ENCODE results near the gene ZNF526.

The ZNF526 gene

DNA sequence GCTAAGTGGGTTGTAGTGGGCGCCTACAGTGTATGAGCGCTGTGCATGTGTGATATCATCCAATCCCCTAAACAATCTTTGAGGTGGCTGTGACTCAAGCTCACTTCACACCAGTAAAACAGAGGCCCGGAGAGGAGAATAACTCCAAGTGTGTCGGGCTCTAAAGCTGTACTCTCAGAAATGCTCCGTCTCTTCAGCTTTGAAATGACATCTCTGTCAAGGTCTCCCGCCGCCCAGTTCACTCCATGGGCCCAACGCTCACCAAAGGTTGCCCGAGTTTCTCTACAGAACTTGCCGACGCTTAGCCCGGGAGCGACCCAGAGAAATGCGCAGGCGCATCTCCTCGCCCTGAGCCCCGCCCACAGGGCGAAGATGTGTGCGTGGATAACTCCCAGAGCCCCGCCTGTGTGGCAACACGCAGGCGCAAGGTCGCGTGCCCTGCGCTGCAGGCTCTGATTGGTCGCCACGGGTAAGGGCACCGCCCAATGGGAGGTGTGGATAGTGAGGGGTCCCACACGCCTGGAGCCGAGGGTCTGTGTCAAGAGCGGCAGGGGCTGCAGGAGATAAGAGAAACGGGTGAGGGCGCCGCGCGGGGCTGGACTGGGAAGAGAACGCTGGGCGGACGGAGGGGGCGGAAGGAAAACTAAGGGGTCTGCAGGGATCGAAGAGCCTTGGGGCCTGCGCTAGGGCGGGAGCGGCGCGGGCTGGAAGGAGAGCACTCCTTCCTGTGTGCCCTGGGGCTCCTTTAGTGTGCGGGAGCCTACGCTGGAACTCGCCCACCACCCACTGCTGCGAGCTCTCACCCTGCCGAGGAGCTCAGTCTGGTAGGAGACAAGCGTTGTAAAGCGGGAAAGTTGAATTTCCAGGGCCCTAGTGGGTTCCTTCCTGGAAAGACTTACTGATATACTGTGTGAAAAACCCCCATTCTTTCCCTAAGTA is at the start of gene ZNF526:
Gene ZNF526 (plus strand): TSS at position 501 of the 939 bp plus-strand sequence. CDS start 4,092 bp downstream, outside the sequence.
- peak; percentile 93 for DNase-seq

DNA sequence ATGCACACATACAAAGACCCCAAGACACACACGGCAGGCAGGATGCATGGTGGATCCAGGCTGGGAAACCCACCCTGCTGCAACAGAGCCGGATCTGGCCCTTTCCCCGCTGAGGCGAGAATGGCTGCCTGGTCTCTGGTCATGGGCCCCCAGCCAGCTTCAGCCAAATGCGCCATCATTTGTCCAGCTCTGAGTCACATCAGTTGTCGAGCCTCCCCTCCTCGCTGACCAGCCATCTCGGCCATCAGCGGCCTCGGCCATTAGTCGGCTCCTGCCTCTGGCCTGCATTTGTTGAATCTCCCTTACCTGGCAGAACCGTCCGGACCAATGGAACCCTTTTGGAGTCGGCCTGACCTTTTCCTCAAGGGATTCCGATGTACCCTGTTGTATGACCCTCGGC is 49.4 kb upstream of the ZNF526 start:
- DNase-seq: no peak

- no peak for DNase-seq
Observed at GRCh38 chr19:42172261-42172660, 47.9 kb upstream of the ZNF526 start.

DNA sequence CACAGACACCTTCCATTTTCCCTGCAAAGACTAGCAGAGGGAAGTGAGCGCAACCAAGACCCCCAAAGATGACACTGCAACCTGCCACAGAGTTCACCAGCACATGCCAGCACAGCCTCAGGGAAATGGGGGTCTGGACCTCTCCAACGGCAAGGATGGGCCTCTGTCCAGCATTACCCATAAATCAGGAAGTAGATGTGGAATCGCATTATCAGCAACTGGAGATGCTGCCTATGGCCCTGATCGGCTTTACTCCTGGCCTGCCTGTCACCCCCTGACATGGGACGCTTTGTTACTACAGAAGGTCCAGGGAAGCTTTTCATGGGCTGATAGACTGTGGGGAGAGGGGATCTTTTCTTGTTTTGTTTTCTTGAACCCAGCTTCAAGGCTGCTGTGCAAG is 46.4 kb upstream of the ZNF526 start:
- no peak for DNase-seq

- DNase-seq: no peak
Observed at GRCh38 chr19:42174188-42174587, 45.9 kb upstream of the ZNF526 start.

DNA sequence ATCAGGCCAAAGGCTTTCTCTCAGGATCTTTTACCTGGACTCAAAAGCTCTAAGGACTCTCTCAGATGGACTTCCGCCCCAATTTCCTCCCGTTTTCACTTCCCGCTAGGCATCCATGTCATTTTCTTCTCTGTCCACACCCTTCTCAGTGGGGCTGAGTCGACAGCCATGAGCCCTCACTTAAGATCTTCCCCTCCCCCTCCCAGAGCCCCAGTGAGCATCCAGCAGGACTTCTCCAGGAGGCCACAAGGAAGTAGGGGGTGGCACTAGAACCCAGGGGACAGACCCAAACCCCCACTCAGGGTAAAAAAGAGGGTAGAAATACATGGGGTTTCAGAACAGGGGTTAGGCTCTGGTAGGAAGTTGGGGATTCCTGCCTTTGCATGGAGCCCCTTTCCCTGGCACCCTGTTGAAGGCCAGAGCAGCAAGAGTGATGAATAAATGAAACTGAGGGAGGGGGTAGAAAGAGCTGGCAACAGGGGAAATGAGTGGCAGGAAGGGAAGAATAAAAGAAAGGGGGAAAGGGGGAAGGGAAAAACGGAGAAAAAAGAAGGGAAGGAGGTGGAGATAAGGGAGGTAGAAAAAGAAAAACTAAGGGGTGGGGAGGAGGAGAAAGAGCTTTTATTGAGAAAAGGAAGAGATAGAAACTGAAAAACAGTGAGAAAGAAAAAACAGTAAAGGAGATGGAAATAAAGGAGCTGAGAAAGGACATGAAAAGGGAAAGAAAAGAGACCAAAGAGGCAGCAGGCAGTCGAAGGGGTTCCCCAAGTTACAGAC is 45.0 kb upstream of the ZNF526 start:
- DNase-seq: no peak

DNA sequence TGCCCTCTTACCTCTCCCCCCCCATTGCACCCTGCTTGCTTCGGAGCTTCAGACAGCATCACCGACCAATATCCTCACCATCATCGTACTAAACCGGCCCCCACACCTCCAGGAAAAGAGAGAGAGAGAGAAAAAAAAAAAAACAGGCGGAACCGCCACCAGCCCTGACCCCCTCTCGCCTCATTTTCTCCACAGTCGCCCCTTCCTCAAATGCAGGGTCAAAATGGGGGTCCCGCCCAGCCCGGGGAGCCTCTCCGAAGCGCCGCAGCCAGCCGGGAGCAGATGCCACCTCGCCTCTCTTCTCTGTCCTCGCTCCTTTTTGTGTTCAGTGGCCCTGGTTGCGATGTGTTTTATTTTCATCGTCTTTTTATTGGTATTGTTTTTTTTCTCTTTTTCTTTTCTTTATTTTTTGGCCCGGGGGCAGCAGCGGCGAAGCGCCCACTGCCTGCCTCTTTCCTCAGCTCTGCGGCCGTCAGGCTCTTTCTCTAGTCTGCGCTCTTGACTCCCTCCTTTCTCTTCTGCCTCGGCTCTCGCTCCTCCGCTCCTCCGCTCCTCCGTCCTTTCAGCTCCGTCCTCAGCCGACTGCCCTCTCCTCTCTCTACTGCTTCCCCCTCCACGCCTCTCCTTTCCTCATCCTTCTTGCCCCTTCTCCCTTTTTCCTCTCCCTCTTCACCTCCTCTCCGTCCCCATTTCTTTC is 44.0 kb upstream of the ZNF526 start:
- no peak for DNase-seq

GRCh38 chr19:42176649-42176989 is 43.5 kb upstream of the ZNF526 start:
- peak; percentile 77 for DNase-seq

GRCh38 chr19:42176990-42177685 is 43.0 kb upstream of the ZNF526 start:
- DNase-seq: no peak

DNA sequence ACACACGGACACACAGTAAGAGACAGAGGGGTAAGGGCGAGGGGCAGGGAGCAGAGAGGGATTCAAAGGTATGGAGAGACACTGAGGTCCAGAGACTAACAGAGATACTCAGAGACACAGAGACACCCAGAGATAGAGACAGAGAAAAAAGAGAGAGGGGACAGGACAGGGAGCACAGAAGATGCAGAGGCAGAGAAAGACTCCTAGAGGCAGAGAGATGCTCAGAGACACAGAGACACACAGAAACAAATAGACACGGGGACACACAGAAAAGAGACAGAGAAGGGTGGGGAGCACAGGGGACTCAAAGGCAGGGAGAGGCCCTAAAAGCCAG is 42.5 kb upstream of the ZNF526 start:
- no peak for DNase-seq

DNA sequence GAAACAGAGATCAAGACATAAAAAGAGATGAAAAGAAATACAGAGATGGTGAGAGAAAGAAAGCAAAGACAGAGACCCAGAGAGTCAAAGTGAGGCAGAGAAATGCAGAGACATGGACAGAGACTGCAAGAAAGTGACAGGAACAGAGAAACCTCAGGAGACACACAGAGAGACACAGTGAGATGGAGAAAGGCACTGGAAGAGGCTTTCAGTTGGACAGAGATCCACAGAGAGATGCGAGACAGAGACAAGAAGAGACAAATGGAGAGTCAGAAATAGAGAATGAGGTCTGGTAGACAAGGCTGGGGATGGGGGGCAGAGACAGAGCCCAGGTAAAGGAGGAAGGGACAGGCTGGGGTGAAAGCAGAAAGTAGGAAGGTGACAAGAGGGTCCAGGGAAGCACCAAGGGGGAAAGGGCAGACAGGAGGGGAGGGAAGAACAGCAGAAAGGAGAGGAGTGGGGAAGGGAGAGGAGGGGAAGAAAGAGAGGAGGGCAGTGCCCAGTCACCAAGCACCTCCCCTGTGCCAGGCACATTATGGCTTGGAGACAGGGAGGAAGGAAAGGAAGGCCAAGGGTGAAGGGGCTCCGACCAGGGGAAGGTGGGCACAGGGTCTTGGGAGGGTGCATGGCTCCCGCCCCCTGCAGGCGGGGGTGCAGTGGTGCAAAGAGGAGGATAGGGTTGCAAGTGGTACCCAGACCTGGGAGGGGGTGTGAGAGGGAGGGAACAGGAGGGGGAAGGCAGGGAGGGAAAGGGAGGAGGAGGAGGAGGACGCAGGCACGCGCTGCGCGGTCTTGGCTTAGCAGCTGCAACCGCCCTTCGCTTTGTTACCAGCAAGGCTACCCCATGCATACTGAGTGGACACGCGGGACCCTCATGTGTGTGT is 41.1 kb upstream of the ZNF526 start:
- DNase-seq: no peak

GRCh38 chr19:42184401-42184861 is 35.7 kb upstream of the ZNF526 start:
- DNase-seq: no peak

- DNase-seq: no peak
Observed at GRCh38 chr19:42185277-42185676, 34.8 kb upstream of the ZNF526 start.

GRCh38 chr19:42188665-42189064 is 31.4 kb upstream of the ZNF526 start:
- no peak for DNase-seq

DNA sequence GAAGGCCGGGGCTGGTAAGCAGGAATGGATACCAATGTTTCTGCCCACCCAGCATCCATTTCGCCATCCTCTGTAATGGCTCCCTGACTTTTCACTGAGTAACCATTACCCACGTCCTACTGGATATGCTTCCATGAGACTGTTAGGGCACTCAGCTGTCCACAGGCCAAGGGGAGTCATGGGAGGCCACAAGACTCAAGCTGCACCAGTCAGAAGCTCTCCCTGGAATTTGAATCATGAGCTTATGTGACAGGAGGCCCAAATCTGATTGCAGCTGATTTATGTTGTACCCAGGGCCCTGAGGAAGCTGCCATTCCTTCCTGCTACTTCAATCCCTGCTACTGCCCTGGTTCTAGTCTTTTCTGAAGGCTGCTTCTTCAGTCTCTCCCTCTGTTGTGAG is 31.0 kb upstream of the ZNF526 start:
- no peak for DNase-seq

DNA sequence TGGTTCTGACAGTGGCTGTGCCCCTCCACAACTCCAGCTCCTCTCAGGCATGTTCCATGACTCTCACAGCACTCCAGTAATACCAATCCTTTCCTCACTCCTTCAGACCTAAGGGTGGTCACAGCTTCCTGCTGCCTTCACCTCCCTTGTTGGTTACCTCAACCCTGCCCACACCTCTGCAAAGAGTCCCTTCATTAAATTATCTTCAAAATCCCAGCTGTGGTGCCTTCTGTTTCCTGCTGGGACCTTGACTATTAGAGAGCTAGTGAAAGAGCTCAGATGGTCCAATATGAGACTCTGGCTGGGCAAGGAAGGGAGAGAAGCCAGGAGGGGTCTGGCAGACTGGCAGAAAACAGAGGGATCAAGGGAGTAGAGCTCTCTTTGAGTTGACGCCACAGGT is 28.8 kb upstream of the ZNF526 start:
- no peak for DNase-seq

DNA sequence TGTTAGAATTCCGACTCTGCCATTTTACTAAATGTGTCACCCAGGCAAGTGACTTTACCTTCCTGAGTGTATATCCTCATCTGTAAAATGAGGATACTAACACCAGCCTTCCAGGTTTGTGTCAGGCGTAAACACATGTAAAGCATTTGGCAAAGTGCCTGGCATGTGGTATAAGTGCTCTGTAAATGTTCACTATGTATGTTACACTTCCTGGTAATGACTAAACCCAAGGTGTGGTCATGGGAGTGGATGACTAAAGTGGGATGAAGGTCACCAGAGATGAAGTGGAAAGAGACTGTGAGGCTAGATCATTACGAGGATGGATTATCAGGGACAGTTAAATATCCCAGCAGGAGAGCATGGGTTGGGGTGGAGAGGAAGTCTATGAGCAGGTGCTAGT is 28.3 kb upstream of the ZNF526 start:
- DNase-seq: no peak

- no peak for DNase-seq
Observed at GRCh38 chr19:42193294-42193693, 26.8 kb upstream of the ZNF526 start.

DNA sequence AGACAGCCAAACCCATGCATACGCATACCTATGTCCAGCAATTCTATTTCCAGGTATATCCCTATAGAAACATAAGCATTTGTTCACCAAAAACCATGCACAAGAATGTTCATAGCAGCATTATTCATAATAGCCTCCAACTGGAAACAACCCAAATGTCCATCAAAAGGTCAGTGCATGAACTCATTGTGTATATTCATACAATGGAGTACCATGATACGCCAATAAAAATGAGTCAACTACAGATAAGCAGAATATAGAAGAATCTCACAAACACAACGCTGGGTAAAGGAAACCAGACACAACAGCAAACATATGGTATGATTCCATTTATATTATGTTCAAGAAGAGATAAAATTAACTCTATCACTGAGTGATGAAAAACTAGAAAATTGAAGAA is 26.4 kb upstream of the ZNF526 start:
- DNase-seq: no peak

- no peak for DNase-seq
Observed at GRCh38 chr19:42196011-42197001, 23.8 kb upstream of the ZNF526 start.
